ENCODE measurements around the gene NOSTRIN. TPM values are rescaled to one million over a fixed set of nuclear protein-coding genes. Genes with fewer than 3 reads are reported as not detected.

Gene NOSTRIN
- total RNA-seq, 1 experiment from 2014 or later: 0.68 TPM

DNA sequence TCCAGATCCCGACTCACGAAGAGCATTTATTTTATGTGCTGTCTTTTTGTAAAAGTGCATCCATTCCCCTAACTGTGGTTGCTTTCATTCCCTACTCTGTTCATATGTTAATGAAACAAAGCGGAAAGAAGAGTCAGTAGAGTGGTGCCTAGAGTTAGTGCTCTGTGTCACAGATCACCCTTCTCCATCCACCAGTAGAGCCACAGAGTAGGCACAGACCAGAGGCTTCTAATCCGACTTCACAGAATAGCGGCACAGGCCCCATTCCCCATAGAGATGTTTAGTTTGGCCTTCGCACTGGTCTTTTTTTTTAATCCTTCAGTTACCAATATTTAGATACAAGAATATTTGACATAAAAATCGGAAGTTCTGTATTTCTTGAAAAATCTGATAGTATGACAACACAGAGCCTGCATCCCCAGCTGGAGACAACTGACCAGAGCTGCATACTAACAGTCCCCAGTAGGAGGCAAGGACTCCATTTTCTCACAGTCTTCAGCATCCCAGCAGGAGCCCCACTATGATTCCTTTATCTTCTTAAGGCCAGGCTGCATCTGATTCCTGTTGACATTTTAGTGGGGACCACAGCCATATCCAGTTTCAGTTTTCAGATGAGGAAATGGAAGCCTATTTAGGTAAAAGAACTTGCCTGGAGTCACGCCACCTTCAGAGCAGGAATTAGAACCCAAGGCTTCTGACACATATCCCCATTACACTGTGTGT is 105.7 kb downstream of the NOSTRIN start:
- Histone ChIP-seq H3K4me1 (replicated peaks; ENCODE audit: insufficient read depth) (no peaks in the 10 kb centered on the region), H3K27ac (no peak overlapping the region), H3K9me2 (ENCODE audit: insufficient read depth) (no peaks in the 10 kb centered on the region), H3K9me3 (ENCODE audit: insufficient read depth, low read depth) (no peaks in the 10 kb centered on the region), H4K20me1 (ENCODE audit: insufficient read depth) (no peaks in the 10 kb centered on the region), H3K4me3 (no peak overlapping the region), H3K79me2 (ENCODE audit: low read depth) (no peaks in the 10 kb centered on the region), H3K27me3 (ENCODE audit: insufficient read depth, low read depth) (no peaks in the 10 kb centered on the region), H2AFZ (no peak overlapping the region), H3K36me3 (ENCODE audit: low read depth) (no peaks in the 10 kb centered on the region), H3F3A (ENCODE audit: insufficient read depth, low read depth) (no peaks in the 10 kb centered on the region), H3K4me2 (no peak overlapping the region)
- CTCF ChIA-PET: no interaction called here
- TF ChIP-seq EZH2 (IDR thresholded peaks at IDR 0.05; ENCODE audit: low read depth): no peak
- TF ChIP-seq, protein P1, sequence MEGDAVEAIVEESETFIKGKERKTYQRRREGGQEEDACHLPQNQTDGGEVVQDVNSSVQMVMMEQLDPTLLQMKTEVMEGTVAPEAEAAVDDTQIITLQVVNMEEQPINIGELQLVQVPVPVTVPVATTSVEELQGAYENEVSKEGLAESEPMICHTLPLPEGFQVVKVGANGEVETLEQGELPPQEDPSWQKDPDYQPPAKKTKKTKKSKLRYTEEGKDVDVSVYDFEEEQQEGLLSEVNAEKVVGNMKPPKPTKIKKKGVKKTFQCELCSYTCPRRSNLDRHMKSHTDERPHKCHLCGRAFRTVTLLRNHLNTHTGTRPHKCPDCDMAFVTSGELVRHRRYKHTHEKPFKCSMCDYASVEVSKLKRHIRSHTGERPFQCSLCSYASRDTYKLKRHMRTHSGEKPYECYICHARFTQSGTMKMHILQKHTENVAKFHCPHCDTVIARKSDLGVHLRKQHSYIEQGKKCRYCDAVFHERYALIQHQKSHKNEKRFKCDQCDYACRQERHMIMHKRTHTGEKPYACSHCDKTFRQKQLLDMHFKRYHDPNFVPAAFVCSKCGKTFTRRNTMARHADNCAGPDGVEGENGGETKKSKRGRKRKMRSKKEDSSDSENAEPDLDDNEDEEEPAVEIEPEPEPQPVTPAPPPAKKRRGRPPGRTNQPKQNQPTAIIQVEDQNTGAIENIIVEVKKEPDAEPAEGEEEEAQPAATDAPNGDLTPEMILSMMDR (conservative IDR thresholded peaks at IDR 0.05): no peak
- intact Hi-C loops (cut with micrococcal nuclease; ENCODE audit: unreplicated experiment): no loop called here
- DNase-seq: no peak
- POLR2A ChIA-PET (ENCODE audit: unreplicated experiment): no interaction called here
- no TSS peak for BruUV-seq (replicated peaks)

GRCh38 chr2:168910330-168910729 is 107.9 kb downstream of the NOSTRIN start:
- Histone ChIP-seq H3K27me3 (ENCODE audit: insufficient read depth, low read depth) (no peaks in the 10 kb centered on the region), H3K36me3 (ENCODE audit: low read depth) (no peaks in the 10 kb centered on the region), H3K9me3 (ENCODE audit: insufficient read depth, low read depth) (no peaks in the 10 kb centered on the region), H3K79me2 (ENCODE audit: low read depth) (no peaks in the 10 kb centered on the region), H4K20me1 (ENCODE audit: insufficient read depth) (no peaks in the 10 kb centered on the region), H3K4me3 (no peak overlapping the region), H2AFZ (no peak overlapping the region), H3K4me2 (no peak overlapping the region), H3K9me2 (ENCODE audit: insufficient read depth) (no peaks in the 10 kb centered on the region), H3F3A (ENCODE audit: insufficient read depth, low read depth) (no peaks in the 10 kb centered on the region), H3K4me1 (replicated peaks; ENCODE audit: insufficient read depth) (no peaks in the 10 kb centered on the region), H3K27ac (no peak overlapping the region)
- BruUV-seq (replicated peaks): no TSS peak
- intact Hi-C loops (cut with micrococcal nuclease; ENCODE audit: unreplicated experiment): no loop called here
- ChIA-PET CTCF (interaction anchor here (0.7 kb wide), 1 partner anchor 466 kb away, joined by 3 read pairs; no protein-coding TSS in a partner anchor), POLR2A (ENCODE audit: unreplicated experiment) (no interaction called here)
- TF ChIP-seq, protein P1 (conservative IDR thresholded peaks at IDR 0.05): no peak
- no peak for TF ChIP-seq EZH2 (IDR thresholded peaks at IDR 0.05; ENCODE audit: low read depth)
- no peak for DNase-seq

DNA sequence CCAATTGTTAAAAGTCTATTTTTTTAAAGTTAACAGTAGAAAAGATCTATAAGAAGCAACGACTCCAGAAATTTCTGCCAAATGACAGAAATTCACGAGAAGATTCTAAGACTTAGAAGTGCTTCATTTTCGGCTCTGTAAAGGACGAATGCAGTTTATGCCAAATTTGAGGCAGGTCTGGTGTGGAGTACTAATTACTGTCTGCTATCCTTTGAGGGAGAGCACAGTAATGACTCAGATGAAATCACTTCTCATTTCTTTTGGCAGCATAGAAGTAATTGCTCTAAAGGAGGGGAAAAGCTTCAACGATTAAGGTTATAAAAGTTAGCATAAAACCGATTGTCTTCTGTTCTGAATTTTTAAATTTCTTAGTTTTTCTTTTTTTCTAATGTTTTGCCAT is 110.0 kb downstream of the NOSTRIN start:
- Histone ChIP-seq H3K4me1 (replicated peaks; ENCODE audit: insufficient read depth) (no peaks in the 10 kb centered on the region), H2AFZ (no peak overlapping the region), H3K9me3 (ENCODE audit: insufficient read depth, low read depth) (no peaks in the 10 kb centered on the region), H3K4me3 (no peak overlapping the region), H3K4me2 (no peak overlapping the region), H3K36me3 (ENCODE audit: low read depth) (no peaks in the 10 kb centered on the region), H3F3A (ENCODE audit: insufficient read depth, low read depth) (no peaks in the 10 kb centered on the region), H3K9me2 (ENCODE audit: insufficient read depth) (no peaks in the 10 kb centered on the region), H3K27me3 (ENCODE audit: insufficient read depth, low read depth) (no peaks in the 10 kb centered on the region), H3K79me2 (ENCODE audit: low read depth) (no peaks in the 10 kb centered on the region), H3K27ac (no peak overlapping the region), H4K20me1 (ENCODE audit: insufficient read depth) (no peaks in the 10 kb centered on the region)
- BruUV-seq (replicated peaks): no TSS peak
- intact Hi-C loops (cut with micrococcal nuclease; ENCODE audit: unreplicated experiment): no loop called here
- POLR2A ChIA-PET (ENCODE audit: unreplicated experiment): no interaction called here
- DNase-seq: no peak
- CTCF ChIA-PET: no interaction called here
- TF ChIP-seq, protein P1 (conservative IDR thresholded peaks at IDR 0.05): no peak
- TF ChIP-seq EZH2 (IDR thresholded peaks at IDR 0.05; ENCODE audit: low read depth): no peak
